LNCAP (cell line): ENCODE measurements around the gene CXorf65.
A peak's percentile ranks its signal among the peaks of the same experiment; 100 is the strongest.

Experiments used
- TF ChIP-seq, protein P1 (sequence below): fragments of 450-650 bp; IDR thresholded peaks from 2 replicates; pipeline ENCODE4 v1.5.1; 2017; ENCODE audit warnings: mild to moderate bottlenecking

CXorf65 gene

DNA sequence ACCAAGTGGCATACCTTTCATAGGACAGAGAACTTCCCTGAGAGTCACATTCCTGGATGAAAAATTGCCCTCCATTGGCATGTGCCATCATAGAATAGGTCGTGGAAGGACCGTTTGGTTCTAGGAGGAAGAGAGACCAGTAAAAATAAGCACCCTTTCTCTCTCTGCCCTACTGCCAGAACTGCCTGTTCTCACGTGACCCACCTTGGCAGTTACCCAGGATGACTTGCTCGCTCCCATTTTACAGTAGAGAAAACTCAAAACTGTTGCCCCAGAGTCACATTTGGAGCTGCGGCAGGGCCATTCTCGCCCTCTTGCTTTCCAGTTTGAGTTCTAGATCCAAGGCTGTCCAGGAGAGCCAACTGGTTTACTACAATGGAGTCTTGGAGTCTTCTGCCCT lies 37.0 kb upstream of the CXorf65 start:
- TF ChIP-seq, protein P1, sequence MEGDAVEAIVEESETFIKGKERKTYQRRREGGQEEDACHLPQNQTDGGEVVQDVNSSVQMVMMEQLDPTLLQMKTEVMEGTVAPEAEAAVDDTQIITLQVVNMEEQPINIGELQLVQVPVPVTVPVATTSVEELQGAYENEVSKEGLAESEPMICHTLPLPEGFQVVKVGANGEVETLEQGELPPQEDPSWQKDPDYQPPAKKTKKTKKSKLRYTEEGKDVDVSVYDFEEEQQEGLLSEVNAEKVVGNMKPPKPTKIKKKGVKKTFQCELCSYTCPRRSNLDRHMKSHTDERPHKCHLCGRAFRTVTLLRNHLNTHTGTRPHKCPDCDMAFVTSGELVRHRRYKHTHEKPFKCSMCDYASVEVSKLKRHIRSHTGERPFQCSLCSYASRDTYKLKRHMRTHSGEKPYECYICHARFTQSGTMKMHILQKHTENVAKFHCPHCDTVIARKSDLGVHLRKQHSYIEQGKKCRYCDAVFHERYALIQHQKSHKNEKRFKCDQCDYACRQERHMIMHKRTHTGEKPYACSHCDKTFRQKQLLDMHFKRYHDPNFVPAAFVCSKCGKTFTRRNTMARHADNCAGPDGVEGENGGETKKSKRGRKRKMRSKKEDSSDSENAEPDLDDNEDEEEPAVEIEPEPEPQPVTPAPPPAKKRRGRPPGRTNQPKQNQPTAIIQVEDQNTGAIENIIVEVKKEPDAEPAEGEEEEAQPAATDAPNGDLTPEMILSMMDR, result no peak

DNA sequence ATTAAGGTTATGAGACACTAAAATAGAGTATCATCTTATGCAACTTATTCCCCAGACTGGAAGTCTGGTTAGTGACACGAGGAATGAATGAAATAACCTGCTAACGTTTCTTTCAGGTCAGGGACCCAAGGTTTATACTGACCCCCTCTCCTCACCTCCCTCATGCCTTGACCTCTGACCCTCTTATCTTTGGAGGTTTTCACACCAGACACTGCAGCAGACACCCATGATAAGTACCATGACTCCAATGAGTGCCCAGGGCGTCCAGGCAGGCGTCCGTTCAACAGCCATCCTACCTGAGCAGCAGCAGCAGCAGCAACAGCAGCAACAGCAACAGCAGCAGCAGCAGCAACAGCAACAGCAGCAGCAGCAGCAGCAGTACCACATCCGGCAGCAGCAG lies 33.9 kb upstream of the CXorf65 start:
- TF ChIP-seq, protein P1, result no peak

DNA sequence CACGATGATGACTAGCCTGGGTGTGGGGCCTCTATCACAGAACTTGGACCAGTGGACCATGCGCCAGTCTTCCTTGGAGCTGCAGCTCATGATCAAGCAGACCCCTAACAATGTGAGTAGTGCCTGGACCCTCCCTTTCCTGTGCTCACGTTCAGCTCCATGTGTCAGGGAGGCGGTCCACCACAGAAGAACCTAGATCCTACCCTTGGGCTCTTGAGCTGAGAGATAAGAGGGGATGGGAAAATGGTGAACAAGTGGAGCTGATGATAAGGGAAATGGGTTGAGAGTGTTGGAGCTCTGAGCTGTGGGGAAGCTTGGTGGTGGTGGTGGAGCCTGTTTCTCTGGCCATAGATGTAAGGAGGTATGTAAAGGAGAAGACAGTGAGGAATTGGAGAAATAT lies 25.0 kb upstream of the CXorf65 start:
- TF ChIP-seq, protein P1, result no peak

DNA sequence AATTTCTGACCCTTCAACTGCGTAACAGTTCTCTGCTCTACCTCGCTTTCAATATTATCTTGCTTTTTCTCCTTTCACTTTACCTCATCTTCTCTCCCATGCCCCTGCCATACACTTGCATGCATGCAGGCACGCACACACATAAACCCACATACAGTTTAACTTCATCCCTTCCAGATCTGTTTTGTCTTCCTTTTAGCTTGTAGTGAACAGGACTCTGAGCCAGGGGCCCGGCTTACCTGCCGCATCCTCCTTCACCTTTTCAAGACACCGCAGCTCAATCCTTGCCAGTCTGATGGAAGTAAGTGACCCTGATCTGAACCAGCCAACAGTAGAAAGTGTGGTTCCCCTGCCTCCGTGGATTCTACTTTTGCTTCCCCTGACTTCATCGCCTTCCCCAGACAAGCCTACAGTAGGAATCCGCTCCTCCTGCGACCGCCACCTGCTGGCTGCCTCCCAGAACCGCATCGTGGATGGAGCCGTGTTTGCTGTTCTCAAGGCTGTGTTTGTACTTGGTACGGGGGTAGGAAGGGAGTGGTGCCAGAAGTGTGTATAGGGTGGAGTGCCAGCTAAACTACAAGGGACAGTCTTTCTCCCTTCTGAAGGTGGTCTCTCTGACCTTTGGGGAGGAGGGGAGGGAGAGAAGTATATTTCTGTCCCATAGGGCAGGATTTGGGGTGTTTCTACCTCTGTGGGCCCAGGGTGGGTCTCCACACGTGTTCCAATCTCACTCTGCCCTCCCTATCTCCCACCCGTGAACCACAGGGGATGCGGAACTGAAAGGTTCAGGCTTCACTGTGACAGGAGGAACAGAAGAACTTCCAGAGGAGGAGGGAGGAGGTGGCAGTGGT lies 22.6 kb upstream of the CXorf65 start:
- TF ChIP-seq, protein P1, result peak; percentile 73

DNA sequence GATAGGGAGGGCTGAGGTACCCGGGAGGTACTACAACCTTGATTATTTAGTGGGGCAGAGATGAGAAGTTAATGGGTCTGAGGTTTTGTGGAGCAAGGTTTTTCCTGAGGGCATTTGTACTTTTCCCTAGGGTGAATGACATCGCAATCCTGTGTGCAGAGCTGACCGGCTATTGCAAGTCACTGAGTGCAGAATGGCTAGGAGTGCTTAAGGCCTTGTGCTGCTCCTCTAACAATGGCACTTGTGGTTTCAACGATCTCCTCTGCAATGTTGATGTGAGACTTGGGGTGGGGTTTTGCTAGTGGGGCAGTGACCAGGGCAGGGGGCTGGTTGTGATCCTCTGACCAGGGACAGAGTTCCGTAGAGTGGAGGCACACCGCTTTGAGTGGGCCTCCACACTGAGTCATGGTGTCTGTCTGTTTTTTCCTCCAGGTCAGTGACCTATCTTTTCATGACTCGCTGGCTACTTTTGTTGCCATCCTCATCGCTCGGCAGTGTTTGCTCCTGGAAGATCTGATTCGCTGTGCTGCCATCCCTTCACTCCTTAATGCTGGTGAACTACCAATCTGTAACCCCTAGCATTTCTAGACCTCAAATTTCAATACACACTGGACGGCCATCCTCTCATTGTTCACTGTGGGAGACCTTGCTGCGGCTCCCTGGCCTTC lies 21.8 kb upstream of the CXorf65 start:
- TF ChIP-seq, protein P1, result no peak

DNA sequence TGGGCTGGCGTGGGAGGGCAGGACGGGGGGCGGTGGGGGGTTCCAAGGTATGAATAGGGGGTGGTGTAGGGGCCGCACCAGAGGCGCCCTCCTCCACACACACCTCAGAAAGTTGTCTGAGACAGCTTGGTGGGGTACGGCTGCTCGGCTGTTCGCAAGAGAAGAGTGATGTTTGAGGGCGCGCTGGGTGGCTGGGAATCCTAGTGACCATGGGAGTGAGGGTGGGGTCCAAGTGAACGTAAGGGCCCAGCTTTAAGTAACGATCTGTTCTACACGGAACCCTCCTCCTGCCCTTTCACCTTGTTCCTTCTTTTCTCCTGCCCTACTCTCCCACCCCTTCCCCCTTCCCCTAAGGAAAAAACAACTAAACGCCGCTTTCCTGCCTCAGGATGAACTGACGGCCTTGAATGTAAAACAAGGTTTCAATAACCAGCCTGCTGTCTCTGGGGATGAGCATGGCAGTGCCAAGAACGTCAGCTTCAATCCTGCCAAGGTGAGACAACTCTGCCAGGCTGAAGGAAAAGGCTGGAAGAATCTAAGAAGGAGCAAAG lies 12.5 kb upstream of the CXorf65 start:
- TF ChIP-seq, protein P1, result no peak

DNA sequence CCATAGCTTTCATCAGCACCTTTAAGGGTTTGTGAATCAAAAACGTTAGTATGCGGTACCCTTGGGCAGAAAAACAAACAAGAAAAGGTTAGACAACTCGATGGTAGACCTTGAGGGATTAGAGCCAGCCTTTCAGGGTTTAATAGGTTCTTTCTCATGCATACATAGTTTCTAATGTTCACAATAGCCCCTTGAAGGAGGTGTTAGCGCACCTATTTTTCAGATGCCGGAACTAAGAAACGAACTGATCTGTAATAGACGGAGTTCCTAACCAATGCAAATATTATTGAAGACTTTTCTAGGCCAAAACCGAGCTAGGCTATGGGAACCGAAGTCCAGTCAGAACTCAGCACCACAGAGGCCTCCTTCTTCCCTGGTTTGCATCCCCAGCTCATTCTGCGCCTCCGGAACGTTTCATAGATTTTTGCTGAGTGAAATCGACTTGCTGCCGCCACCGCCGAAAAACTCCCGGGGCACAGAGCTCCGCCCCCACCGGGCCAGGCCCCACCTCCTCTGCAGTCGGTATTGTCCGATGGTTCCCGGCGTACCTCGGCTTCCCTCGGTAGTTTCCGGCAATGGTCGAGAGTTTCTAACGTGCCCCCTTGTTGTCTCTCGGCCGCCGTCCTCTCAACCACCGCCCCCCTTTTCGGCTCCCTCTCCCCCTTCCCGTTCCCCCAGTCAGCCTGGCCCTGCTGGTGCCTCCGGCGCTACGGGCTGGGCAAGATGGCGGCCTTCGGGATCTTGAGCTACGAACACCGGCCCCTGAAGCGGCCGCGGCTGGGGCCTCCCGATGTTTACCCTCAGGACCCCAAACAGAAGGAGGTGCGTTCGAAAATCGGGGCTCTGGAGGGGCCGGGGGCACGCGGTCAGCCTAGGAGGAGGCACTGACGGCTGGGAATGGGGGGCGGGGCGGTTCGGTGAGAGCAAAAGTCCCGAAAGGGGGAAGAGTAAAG lies 11.8 kb upstream of the CXorf65 start, which contains the start of gene MED12:
TSS of gene MED12 (plus strand) at position 565 of the 953 bp plus-strand sequence. CDS start at position 724, 159 bp downstream.
- TF ChIP-seq, protein P1, result no peak
